Activated CD4-positive, alpha-beta T cell treated with anti-CD3 and anti-CD28 coated beads, Interleukin-2, Interleukin-4, amounts not matched to agents 100 ng/mL and 50 ng/mL, durations not matched to agents 16 hours and 8 hours (primary cell): ENCODE measurements around the gene OTULIN.
A peak's percentile ranks its signal among the peaks of the same experiment; 100 is the strongest.

Experiments used
- DNase-seq: peaks from one replicate; pipeline ENCODE4 v3.0.0-alpha.2; 2020; ENCODE audit warnings: low spot score

Gene OTULIN

DNA sequence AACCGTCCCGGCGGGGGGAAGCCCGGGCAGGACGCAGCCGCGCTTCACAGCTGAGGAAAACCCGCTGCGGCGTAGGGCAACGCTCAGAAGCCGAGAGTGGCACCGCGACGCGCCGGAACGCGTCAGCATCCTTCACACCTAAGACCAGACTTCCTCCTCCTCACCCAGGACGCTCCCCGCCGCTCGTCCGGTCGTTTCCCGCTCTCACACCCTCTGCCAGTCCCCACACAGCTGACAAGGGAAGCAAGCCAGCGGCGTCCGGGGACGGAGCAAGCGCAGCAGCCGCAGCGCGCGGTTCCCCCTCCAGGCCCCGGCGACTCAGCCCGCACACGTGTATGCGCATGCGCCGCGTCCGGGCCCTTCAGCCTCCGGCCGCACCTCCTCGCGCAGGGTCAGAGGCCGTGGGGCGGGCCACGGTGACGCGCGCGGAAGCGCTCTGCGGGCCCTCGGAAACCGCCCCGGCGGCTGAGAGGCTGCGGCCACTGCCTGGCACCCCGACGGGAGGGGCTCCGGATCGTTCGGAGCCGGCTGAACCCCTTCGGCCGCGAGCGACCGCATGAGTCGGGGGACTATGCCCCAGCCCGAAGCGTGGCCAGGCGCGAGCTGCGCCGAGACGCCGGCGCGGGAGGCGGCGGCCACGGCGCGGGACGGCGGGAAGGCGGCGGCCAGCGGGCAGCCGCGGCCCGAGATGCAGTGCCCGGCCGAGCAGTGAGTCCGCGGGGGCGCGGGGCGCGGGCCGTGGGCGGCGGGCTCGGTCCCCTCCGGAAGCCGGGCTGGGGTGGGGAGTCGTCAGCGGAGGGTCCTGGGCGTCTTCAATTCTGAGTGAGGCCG, at the start of gene OTULIN:
OTULIN (plus strand) TSS at position 449 of the 831 bp plus-strand sequence; CDS start at position 557, 108 bp downstream.
- DNase-seq, result peak; percentile 95

DNA sequence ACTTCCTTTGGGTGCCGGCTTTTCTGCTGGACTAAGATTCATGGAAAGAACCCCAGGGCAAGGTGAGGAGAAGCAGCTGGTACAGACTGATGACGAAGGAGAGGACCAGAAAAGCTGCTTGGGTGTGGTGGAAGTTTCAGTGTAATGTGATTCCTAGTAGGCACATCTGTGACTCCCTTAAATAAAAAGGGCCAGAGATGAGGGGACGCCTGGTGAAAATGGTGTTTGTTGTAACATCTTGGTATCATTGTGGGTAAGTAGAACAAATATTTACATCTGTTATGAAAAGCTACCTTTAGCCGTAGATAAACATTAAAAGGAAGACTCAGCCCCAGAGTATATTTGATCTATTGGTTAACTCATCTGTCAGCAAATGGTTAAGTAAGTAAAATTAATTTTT, 49.2 kb upstream of the OTULIN start:
- no peak for DNase-seq

DNA sequence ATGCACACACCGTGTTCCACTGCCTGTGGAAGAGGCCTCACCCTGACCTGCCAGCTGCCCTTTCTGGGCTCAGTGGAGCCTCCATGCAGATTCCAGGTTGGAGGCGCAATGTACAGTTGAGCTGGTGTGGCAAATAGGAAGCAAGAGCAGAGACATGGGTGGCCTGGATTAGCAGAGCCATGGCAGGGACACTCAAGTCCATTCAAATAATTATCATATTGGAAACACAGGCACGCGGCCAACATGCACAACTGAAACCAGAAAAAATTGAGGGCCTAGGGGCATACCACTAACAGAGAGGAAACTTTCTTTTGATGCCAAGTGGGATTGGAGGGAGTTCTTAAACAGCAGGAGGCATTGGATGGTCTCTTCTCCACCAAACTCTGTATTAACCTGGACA, 47.1 kb upstream of the OTULIN start:
- no peak for DNase-seq

DNA sequence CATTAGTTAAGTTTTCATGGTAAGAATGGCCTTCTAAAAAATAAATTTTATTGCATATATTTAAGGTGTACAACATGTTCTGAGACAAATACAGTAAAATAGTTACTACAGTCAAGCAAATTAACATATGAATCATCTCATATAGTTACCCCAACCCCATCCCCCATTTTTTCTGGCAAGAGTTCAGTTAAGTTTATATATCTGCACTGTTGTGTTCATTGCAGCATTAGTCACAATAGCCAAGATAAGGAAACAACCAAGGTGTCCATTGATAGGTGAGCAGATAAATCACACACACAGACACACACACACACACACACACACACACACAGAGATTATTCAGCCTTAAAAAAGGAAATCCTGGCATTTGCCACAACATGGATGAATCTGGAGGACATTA, 37.2 kb upstream of the OTULIN start:
- no peak for DNase-seq

DNA sequence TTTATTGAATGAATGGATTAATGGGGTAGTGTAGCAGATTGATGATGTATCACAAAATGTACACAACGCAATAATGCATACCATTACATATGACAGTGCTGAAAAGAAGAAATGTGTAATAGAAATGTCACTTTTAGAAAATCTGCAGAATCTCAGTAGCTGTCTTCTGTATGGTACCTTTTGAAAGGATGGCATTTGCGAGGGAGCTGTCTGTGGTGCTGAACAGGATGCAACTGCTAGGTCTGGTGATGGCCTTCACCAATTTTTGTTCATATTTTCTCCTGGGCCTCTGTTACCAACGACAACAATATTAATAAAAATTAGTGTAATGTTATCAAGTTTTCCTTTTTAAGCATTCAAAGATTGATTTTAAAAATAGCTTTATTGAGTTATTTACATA, 36.2 kb upstream of the OTULIN start:
- DNase-seq, result peak; percentile 33

DNA sequence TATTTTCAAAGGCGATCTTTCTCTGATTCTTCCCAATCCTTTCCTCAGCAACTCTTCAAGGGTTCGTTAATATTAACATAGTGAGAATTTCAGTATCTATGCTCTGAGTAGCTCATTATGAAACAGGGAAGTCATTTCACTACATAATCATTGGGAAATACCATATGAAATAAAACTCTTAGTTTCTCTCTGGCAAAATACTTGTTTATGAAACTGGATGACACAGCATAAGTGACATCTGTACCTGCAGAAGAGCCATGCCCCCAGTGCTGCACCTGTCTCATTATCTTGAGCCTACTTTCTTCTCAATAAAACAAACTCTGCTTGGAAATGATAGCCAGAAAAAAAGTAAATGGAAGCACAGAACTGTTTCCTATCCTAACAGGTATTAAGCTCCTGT, 33.8 kb upstream of the OTULIN start:
- DNase-seq, result no peak

DNA sequence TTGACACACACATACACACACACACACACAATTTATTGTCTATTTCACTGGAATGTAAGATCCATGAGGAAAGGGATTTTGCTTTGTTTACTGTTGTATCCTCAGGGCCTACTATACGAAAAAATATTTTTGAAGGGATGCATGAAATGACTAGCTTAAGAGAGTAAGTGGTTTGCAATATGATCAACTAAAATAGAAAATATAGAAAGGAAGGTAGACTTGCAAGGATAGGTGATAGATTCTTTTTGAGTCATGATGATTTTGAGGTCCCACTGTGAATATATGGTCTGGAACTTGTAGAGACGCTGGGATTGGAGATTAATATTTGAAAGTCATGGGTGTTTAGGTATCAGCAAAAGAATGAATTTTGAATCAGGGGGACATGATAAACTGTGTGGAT, 28.9 kb upstream of the OTULIN start:
- DNase-seq, result peak; percentile 14

DNA sequence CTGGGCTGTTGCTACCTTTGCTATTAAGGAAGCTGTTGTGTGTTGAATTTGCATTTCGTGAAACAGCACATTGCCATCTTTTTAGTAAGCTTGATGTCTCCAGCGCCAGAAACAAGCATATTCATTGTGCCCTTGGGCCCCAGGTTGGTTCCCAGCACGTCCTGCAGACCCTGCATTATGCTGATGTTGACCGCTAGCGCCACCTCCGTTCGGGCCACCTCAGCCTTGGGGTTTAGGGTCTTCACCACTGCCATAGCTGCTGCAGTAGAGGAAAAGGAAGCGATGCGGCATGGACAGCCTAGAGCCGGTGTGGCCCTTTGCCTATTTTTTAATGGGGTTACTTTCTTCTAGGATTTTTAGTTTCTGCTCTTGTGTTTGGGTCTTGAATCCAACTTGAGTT, 23.8 kb upstream of the OTULIN start:
- DNase-seq, result no peak

DNA sequence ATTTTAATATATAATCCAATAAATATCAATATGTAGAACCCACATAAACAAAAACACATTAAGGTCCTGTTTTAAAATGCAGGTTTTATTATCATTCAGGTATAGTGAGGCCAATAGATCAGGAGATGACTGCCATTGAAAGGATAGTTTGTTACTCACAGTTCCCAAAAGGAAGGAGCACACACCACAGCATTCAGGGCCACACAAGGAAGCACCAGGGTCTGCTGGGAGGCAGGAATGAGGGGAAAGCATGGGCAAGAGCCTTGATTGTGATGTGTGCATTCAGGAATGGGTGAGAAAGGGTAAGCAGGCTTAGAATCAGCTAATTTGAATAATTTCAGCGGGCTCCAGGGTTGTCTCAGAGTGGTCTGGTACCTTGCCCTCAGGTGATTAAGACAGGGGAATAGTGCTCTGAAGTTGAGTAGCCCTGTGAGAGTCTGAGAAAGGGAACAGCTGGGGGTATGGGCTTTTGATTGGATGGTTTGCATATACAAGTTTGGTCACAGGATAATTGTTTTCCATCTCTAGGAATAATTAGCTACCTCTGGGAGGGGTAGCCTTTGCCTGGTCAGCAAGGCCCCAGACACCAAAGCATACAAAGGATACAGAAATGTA, 19.8 kb upstream of the OTULIN start:
- DNase-seq, result no peak

DNA sequence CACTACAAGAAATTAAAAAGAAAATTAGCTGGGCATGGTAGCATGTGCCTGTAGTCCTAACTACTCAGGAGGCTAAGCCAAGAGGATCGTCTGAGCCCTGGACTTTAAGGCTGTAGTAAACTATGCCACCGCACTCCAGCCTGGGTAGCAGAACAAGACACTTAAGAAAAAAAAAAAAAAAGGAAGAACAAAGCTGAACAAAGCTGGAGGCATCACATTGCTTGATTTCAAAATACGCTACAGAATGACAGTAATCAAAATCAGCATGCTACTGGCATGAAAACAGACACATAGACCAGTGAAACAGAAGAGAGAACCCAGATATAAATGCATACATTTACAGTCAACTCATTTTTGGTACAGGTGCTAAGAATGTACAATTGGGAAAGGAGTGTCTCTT, 14.5 kb upstream of the OTULIN start:
- DNase-seq, result no peak

DNA sequence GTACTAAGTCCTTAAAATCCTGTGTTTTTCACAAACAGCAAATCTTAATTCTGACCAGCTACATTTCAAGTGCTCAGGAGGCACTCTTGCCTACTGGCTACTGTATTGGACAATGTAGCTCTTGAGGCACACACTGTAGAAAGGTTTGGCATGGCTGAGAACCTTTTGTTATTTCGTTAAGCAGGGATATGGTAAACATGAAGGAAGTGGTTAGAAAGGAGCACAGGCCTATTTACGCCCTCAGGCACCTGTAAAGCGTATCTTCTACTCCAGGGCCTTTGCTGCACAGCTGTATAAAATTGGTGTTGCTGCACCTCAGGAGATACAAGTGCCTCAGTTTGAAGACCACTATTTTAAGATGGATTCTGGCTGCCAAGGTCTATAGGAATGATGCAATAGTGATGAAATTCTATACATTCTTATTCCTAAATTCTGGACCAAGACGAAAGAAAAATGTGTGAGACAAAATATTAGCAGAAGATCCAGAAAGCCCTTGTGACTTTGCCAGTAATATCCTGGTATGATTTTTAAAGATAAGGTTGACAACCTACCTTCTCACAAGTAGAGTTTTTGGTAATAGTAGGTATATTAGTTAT, 9.3 kb upstream of the OTULIN start:
- DNase-seq, result no peak

DNA sequence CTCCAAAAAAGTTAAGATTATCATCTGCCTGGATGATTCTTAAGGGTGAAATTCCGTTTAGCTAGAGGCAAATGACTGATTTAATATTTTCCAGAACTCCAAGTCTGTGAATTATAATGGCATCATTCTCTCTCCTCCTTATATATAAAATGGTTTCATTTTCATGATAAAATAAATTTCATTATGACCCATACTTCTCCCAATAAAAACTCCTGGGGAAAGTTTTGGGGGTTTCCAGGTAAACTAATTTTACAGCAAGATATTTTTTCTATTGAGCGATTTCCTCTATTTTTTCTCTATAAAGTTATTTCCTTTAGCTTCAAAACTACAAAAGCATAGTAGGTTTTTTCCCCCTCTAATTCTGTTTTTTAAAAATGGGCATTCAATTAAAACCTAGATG, 7.6 kb upstream of the OTULIN start:
- DNase-seq, result no peak

DNA sequence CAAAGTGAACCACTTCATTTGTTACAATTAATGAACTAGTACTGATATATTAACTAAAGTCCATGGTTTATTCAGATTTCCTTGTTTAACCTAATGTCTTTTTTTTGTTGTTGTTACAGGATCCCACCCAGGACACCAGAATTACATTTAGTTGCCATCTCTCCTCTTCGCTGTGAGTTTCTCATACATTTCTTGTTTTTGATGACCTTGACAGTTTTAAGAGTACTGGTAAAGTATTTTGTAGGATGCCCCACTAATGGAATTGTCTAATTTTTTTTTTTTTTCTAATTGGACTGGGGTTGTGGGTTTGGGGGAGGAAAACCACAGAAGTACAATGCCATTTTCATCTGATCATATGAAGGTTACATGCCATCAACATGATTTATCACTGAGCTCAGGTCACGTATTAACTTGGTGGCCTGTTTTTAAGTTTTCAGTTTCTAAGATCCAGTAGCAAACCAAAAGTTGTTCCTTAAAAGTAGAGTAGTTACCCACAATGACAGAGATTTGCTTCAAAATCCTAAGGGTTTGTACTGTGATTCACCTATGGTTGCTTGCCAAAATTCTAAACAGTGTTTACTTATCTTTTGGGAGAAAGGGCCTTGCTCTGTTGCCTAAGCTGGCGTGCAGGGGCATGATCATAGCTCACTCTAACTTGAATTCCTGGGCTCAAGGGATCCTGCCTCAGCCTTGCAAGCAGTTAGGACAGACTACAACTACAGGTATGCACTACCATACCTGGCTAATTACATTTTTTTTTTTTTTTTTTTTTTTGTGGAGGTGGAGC, 4.5 kb upstream of the OTULIN start:
- no peak for DNase-seq

DNA sequence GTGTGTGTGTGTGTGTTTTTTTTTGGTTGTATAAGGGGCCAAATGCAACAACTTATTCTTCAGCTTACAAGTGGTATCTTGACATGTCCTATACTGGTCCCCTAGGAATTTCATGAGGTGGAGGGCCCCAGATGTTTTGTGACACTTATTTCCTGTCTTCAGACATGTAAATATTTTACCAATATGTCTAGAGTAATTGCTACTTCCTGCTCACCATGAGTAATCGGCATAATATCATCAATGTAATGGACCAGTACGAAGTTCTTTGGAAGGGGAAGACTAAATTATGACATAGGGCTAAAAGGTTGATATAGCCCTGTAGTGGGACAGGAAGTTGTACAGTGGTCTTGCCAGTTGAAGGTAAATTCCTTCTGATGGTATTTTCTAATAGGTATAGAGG, 3.7 kb upstream of the OTULIN start:
- no peak for DNase-seq

DNA sequence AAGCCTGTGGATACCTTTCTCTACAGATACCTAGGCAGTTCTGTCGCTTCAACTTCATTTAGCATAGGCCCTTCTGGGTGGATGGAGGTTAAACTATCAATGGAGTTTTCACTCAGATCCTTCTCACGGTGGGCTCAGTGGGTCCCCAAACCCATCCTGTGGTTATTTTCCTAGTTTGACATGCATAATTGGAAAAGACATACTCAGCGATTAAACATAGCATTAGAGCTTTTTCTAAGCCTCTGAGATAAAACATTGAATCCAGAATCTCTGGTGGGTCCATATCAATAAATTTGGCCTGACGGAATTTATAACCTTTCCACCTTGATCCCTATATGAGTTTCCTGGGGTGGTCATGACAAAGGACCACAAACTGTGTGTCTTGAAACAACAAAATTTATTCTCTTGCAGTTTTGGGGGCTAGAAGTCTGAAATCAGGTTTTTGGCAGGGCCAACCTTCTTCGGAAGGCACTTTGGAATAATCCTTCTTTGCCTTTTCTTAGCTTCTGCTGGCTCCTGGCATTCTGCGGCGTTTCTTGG, 1.7 kb upstream of the OTULIN start:
- DNase-seq, result no peak

DNA sequence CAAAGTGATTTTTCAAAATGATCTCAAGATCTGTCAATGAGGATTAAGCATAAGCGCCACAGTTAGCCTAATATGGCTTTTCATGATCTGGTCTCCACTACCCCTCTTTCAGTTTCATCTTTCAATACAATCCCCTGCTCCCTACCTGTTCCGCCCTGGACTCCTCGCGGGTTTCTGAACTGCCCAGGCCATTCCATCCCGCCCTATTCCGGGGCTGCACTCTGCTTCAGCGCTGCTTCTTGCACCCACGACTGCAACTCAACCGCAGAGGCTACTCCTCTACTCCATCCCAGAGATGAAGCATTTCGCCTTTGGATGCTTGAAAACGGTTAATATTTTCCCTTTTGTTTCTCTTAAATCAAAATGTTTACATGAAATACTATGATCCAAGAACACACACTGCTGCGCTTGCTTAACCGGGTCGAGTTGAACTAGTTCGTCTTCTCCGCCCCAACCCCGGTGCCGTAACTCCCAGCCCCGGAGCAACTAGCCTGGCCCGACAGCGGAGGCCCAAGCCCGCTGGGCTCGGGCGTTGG, 716 bp upstream of the OTULIN start:
- no peak for DNase-seq

DNA sequence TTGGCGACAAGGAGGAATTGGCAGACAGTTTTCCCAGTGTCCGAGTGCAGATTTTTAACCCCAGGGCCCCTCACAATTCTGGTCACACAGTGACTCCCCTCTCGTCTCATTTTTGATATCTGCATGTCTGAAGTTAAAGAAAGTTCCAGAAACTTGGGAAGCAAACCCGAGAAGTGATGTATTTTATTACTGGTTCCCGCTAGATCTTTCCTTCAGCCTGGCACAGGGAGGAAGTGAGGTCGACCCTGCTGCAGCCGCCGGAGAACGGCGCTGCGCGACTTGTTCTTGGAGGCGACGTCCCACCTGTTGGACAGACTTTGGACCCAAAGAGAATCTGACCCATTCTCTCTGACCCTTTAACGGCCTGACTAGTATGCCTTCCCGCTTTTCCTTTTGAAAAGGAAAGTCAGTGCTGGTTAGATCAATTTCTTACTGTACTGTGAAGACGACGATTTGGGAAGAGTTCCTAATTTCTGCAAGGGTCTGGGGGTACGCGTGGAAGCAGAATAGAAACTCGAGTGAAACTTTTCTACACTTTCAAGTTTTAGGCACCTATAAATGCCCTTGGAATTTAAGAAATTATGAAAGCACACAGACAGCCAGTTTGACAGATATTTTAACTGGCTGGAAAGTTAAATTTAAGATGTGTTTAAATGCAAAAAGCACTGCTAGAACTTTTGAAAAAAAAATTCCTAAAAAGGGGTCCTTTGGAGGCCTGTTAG, 744 bp downstream of the OTULIN start:
- DNase-seq, result no peak

DNA sequence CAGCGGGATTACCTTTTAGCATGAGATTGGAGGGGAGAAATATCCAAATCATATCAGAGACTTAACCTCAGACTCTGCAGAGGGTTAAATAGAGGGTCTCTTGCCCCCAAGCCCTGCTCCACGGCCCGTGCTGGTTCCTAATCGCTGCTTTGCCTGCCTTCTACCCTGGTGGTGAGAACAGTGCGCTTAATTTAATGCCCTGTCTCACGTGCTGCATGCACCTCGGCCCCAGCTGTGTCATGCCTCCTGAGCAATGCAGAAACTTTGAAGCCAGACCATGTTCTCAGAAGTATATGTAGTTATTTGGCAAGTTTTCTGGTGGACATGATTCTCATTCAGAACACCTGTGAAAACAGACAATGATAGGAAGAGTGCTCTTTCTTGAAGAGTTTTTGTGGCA, 1.4 kb downstream of the OTULIN start:
- DNase-seq, result peak; percentile 66

DNA sequence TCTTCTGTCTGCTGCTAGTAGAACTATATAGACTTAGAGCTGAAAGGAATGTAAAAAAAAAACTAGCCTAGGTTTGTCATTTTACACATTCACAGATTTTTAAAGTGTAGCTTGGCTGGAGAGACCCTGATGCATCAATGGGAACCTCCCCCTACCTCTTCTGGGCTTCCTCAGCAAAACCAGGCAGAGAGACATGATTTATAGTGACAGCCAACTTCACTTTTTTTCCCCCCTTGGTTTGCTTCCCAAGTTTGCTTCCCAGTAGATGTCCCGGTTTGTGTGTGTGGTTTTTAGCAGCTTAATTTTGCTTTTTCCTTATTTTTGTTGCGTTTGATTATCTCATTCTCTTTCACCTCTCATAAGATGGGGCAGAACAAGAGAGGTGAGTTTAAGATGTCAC, 1.8 kb downstream of the OTULIN start:
- DNase-seq, result no peak

DNA sequence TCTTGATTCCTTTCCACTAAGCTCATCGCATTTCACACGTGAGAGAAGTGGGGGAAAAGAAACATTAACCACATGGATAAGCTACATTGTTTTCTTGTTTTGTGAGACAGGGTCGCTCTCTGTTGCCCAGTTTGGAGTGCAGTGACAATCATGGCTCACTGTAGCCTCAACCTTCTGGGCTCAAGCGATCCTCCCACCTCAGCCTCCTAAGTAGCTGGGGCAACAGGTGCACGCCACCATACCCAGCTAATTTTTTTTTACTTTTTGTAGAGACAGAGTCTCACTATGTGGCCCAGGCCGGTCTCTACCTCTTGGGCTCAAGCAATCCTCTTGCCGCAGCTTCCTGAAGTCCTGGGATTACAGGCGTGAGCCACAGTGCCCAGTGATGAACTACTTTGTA, 2.8 kb downstream of the OTULIN start:
- no peak for DNase-seq

DNA sequence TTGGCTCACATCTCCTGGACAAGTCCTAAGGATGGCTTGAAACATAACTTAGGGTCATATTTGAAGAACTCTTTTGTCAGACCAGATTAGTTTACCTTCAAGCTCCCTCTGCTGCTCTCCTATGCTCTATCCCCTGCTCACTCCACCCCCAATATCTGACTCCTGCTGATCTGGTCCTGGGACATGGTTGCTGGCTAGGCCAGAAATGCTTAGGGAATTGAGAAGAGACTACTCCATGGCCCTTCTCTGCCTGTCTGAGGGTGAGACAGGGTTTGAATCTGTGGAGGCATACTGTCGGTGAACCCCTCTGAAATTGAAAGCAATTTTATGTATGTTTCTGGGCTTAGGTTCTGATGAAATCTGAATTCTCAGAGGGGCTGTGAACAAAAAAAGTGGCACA, 3.3 kb downstream of the OTULIN start:
- no peak for DNase-seq
